ENCODE results near the gene B3GALNT1. TPM values are rescaled to one million over a fixed set of nuclear protein-coding genes. Genes with fewer than 3 reads are reported as not detected.
A peak's percentile ranks its signal among the peaks of the same experiment; 100 is the strongest.

The B3GALNT1 gene
- total RNA-seq, 4 donors from 2014 or later, result 0.18 to 0.81 TPM; not detected in 2

DNA sequence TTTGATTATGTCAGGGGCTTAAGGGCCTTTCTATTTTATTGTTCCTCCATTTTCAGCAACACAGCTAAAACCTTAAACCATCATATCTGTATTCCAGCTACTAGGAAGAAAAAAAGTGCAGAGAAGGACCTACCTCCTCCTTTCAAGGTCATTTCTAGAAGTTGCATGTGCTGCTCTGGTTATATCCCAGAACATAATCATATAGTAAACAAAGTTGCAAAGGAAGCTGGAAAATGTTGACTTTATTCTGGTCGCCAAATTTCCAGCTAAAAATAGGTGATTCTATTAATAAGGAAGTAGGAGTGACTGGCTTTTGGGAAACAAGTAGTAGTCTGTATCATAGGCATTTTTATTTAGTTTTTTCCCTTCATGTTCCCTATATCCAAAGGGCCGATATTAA is 21.3 kb upstream of the B3GALNT1 start:
- H3K27ac ChIP-seq, result no peak overlapping the region
- H3K27me3 ChIP-seq, result no peaks in the 10 kb centered on the region
- intact Hi-C loops (cut with DNase I; ENCODE audit: low total_unique reads), result no loop called here
- ATAC-seq (no peak), DNase-seq (no peak)
- no peak overlapping the region for H3K4me3 ChIP-seq
- in situ Hi-C loops (cut with MboI; ENCODE audit: low sequenced_read_pairs in 4 of 4), result no loop called here
- H3K9me3 ChIP-seq, result peaks cover 0 to 8% (median 3%) of the 10 kb centered on the region in 3 donors
- TF ChIP-seq, protein P1, sequence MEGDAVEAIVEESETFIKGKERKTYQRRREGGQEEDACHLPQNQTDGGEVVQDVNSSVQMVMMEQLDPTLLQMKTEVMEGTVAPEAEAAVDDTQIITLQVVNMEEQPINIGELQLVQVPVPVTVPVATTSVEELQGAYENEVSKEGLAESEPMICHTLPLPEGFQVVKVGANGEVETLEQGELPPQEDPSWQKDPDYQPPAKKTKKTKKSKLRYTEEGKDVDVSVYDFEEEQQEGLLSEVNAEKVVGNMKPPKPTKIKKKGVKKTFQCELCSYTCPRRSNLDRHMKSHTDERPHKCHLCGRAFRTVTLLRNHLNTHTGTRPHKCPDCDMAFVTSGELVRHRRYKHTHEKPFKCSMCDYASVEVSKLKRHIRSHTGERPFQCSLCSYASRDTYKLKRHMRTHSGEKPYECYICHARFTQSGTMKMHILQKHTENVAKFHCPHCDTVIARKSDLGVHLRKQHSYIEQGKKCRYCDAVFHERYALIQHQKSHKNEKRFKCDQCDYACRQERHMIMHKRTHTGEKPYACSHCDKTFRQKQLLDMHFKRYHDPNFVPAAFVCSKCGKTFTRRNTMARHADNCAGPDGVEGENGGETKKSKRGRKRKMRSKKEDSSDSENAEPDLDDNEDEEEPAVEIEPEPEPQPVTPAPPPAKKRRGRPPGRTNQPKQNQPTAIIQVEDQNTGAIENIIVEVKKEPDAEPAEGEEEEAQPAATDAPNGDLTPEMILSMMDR (IDR thresholded peaks at IDR 0.05 in 4 of 5, conservative IDR thresholded peaks at IDR 0.05 in 1 of 5), result no peak
- TF ChIP-seq POLR2A (IDR thresholded peaks at IDR 0.05), result no peak
- H3K4me1 ChIP-seq, result no peaks in the 10 kb centered on the region
- no peaks in the 10 kb centered on the region for H3K36me3 ChIP-seq

GRCh38 chr3:161117646-161118045 is 12.5 kb upstream of the B3GALNT1 start:
- in situ Hi-C loops (cut with MboI; ENCODE audit: low sequenced_read_pairs in 4 of 4), result no loop called here
- no peaks in the 10 kb centered on the region for H3K27me3 ChIP-seq
- no peak for TF ChIP-seq POLR2A (IDR thresholded peaks at IDR 0.05)
- TF ChIP-seq, protein P1 (IDR thresholded peaks at IDR 0.05 in 4 of 5, conservative IDR thresholded peaks at IDR 0.05 in 1 of 5), result no peak
- H3K9me3 ChIP-seq, result peaks cover 0 to 2% (median 0%) of the 10 kb centered on the region in 3 donors
- no peaks in the 10 kb centered on the region for H3K36me3 ChIP-seq
- H3K4me3 ChIP-seq, result no peak overlapping the region
- no peak for DNase-seq
- no peak for ATAC-seq
- H3K27ac ChIP-seq, result no peak overlapping the region
- intact Hi-C loops (cut with DNase I; ENCODE audit: low total_unique reads), result no loop called here
- no peaks in the 10 kb centered on the region for H3K4me1 ChIP-seq

DNA sequence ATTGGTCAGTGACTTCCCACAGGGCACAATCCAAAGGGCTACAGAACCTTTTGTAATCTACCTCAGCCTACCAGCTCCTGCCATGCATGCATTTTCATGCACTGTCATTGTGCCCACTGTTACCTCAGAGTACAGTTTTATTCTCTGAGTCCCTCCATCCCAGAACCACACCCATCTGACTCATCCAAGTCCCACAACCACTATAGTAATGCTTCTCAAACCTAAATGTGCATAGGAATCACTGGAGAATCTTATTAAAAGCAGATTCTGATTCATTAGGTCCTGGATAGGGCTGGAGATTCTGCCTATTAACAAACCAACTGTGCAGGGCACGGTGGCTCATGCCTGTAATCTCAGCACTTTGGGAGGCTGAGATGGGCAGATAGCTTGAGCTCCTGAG is 3.7 kb upstream of the B3GALNT1 start:
- Histone ChIP-seq H3K4me3 (no peak overlapping the region), H3K4me1 (peaks cover 0 to 6% of the 10 kb centered on the region in 2 donors), H3K27me3 (peaks cover 0 to 4% (median 0%) of the 10 kb centered on the region in 3 donors), H3K9me3 (no peaks in the 10 kb centered on the region), H3K27ac (no peak overlapping the region), H3K36me3 (no peaks in the 10 kb centered on the region)
- ATAC-seq, result no peak
- intact Hi-C loops (cut with DNase I; ENCODE audit: low total_unique reads) (no loop called here), in situ Hi-C loops (cut with MboI; ENCODE audit: low sequenced_read_pairs in 4 of 4) (no loop called here)
- TF ChIP-seq POLR2A (IDR thresholded peaks at IDR 0.05), result no peak
- TF ChIP-seq, protein P1 (IDR thresholded peaks at IDR 0.05 in 4 of 5, conservative IDR thresholded peaks at IDR 0.05 in 1 of 5), result no peak
- no peak for DNase-seq

- H3K27me3 ChIP-seq, result peaks cover 0 to 12% (median 0%) of the 10 kb centered on the region in 3 donors
- in situ Hi-C loops (cut with MboI; ENCODE audit: low sequenced_read_pairs in 4 of 4) (no loop called here), intact Hi-C loops (cut with DNase I; ENCODE audit: low total_unique reads) (no loop called here)
- DNase-seq, result no peak
- H3K4me3 ChIP-seq, result no peak overlapping the region
- no peaks in the 10 kb centered on the region for H3K36me3 ChIP-seq
- H3K9me3 ChIP-seq, result no peaks in the 10 kb centered on the region
- TF ChIP-seq POLR2A (IDR thresholded peaks at IDR 0.05), result no peak
- TF ChIP-seq, protein P1 (IDR thresholded peaks at IDR 0.05 in 4 of 5, conservative IDR thresholded peaks at IDR 0.05 in 1 of 5), result no peak
- no peak for ATAC-seq
- no peak overlapping the region for H3K27ac ChIP-seq
- H3K4me1 ChIP-seq, result peaks cover 0 to 8% of the 10 kb centered on the region in 2 donors
Observed at GRCh38 chr3:161107311-161107710, 2.2 kb upstream of the B3GALNT1 start.

DNA sequence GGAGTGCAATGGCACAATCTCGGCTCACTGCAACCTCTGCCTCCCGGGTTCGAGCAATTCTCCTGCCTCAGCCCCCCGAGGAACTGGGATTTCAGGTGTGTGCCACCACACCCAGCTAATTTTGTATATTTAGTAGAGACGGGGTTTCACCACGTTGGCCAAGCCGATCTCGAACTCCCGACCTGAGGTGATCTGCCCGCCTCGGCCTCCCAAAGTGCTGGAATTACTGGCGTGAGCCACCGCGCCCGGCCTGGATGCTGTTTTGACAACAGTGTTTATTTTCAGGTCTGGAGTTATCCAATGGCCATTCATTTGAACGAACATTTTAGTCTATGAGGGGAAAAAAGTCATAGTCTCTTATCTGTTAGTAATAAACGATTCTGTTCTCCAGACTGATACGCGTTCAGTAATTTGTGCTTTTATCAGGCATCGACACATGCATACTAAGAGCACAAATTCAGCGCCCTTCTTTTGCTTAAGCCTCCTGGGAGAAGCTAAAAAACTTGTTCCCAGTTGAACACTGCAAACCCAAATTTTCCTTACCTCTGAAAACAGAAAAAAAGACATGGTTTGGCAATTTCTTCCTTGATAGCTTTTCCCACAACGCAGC is 1.3 kb downstream of the B3GALNT1 start:
- Histone ChIP-seq H3K4me1 (peaks cover 0 to 8% of the 10 kb centered on the region in 2 donors), H3K36me3 (no peaks in the 10 kb centered on the region), H3K4me3 (peak overlapping the region; percentile 50 to 63 (median 58)), H3K9me3 (no peaks in the 10 kb centered on the region), H3K27me3 (peaks cover 0 to 12% (median 0%) of the 10 kb centered on the region in 3 donors), H3K27ac (no peak overlapping the region)
- DNase-seq (no peak), ATAC-seq (no peak)
- TF ChIP-seq, protein P1 (IDR thresholded peaks at IDR 0.05 in 4 of 5, conservative IDR thresholded peaks at IDR 0.05 in 1 of 5), result no peak
- no peak for TF ChIP-seq POLR2A (IDR thresholded peaks at IDR 0.05)
- in situ Hi-C loops (cut with MboI; ENCODE audit: low sequenced_read_pairs in 4 of 4) (no loop called here), intact Hi-C loops (cut with DNase I; ENCODE audit: low total_unique reads) (no loop called here)

Data from gastrocnemius medialis (tissue), 4 donors.